DND-41 (cell line): ENCODE measurements around the gene ADAM15.

Experiments used
- EZH2 ChIP-seq: IDR thresholded peaks from 3 replicates; pipeline ENCODE4 v1.6.1; 2012; ENCODE audit warnings: borderline replicate concordance, low read depth, mild to moderate bottlenecking, moderate library complexity, low read length, inconsistent platforms; ENCODE audit not compliant: severe bottlenecking
- TF ChIP-seq, protein P1 (sequence below): IDR thresholded peaks from 2 replicates; pipeline ENCODE4 v1.5.1; 2012; ENCODE audit warnings: borderline replicate concordance, low read length, moderate library complexity, mild to moderate bottlenecking; ENCODE audit not compliant: poor library complexity, severe bottlenecking; ENCODE audit errors: extremely low read depth

DNA sequence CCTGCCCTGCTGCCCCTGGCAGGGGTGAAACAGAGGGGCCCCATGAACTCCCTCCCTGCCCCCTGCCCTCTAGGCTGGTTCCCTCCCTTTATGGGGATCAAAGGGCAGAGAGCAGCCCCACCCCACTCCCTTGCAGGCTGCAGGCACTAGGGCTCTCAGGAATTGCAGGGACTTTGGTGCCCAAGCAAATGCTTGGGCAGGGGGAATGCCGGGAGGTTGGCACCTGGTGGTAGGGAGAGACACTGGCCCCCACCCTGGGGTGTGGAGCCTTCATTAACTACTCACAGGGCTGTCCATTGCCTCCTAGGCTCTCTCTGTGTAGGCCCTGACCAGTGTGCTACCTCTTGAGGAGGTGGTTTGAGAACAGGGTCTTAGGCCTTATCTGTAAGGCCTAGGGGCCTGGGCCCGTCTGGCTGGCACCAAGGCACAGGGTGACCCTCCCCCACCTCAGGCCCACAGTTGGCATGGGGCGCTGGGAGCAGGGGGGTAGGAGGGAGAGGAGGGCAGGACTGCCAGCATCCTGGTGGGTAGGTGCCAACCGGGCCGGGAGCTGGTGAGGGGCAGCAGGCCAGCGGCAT is 43.8 kb upstream of the ADAM15 start:
- TF ChIP-seq, protein P1, sequence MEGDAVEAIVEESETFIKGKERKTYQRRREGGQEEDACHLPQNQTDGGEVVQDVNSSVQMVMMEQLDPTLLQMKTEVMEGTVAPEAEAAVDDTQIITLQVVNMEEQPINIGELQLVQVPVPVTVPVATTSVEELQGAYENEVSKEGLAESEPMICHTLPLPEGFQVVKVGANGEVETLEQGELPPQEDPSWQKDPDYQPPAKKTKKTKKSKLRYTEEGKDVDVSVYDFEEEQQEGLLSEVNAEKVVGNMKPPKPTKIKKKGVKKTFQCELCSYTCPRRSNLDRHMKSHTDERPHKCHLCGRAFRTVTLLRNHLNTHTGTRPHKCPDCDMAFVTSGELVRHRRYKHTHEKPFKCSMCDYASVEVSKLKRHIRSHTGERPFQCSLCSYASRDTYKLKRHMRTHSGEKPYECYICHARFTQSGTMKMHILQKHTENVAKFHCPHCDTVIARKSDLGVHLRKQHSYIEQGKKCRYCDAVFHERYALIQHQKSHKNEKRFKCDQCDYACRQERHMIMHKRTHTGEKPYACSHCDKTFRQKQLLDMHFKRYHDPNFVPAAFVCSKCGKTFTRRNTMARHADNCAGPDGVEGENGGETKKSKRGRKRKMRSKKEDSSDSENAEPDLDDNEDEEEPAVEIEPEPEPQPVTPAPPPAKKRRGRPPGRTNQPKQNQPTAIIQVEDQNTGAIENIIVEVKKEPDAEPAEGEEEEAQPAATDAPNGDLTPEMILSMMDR = no peak
- no peak for TF ChIP-seq EZH2
